Activated T-cell treated with anti-CD3 and anti-CD28 coated beads for 1 hour (primary cell): ENCODE results near the gene THSD4.

Experiments
- DNase-seq: peaks from one replicate; pipeline ENCODE4 v3.0.0-alpha.2; 2020; ENCODE audit warnings: low read depth

THSD4 gene

GRCh38 chr15:71114887-71115566, at the start of gene THSD4:
Gene THSD4, plus strand, starts transcription at chr15:71115471.
- peak; percentile 24 for DNase-seq

GRCh38 chr15:71066983-71067382, 48.3 kb upstream of the THSD4 start:
- DNase-seq: no peak

GRCh38 chr15:71069693-71070092, 45.6 kb upstream of the THSD4 start:
- no peak for DNase-seq

GRCh38 chr15:71071529-71071928, 43.7 kb upstream of the THSD4 start:
- no peak for DNase-seq

GRCh38 chr15:71072423-71072822, 42.8 kb upstream of the THSD4 start:
- DNase-seq: no peak

GRCh38 chr15:71078506-71079207, 36.6 kb upstream of the THSD4 start:
- DNase-seq: no peak

GRCh38 chr15:71079208-71080044, 35.8 kb upstream of the THSD4 start:
- DNase-seq: no peak

GRCh38 chr15:71080166-71080565, 35.1 kb upstream of the THSD4 start:
- no peak for DNase-seq

- DNase-seq: no peak
Observed at GRCh38 chr15:71080705-71081104, 34.6 kb upstream of the THSD4 start.

GRCh38 chr15:71082803-71083202, 32.5 kb upstream of the THSD4 start:
- no peak for DNase-seq

GRCh38 chr15:71083349-71083748, 31.9 kb upstream of the THSD4 start:
- DNase-seq: no peak

GRCh38 chr15:71084264-71084663, 31.0 kb upstream of the THSD4 start:
- no peak for DNase-seq

GRCh38 chr15:71085809-71086208, 29.5 kb upstream of the THSD4 start:
- DNase-seq: no peak

- DNase-seq: no peak
Observed at GRCh38 chr15:71088155-71088554, 27.1 kb upstream of the THSD4 start.

GRCh38 chr15:71088683-71089082, 26.6 kb upstream of the THSD4 start:
- DNase-seq: no peak

- no peak for DNase-seq
Observed at GRCh38 chr15:71089801-71090200, 25.5 kb upstream of the THSD4 start.

- no peak for DNase-seq
Observed at GRCh38 chr15:71091601-71092000, 23.7 kb upstream of the THSD4 start.

- DNase-seq: no peak
Observed at GRCh38 chr15:71092056-71092600, 23.1 kb upstream of the THSD4 start.

- DNase-seq: no peak
Observed at GRCh38 chr15:71093054-71094024, 21.9 kb upstream of the THSD4 start.

- DNase-seq: no peak
Observed at GRCh38 chr15:71094137-71094536, 21.1 kb upstream of the THSD4 start.

- no peak for DNase-seq
Observed at GRCh38 chr15:71096676-71097075, 18.6 kb upstream of the THSD4 start.
